COLO668 (cell line): ENCODE data around the gene HRG.

ENCODE experiments used
- DNase-seq: peaks from one replicate; lab custom pipeline; 2025; ENCODE audit not compliant: unreplicated experiment; lab: John Stamatoyannopoulos, UW

Gene HRG

DNA sequence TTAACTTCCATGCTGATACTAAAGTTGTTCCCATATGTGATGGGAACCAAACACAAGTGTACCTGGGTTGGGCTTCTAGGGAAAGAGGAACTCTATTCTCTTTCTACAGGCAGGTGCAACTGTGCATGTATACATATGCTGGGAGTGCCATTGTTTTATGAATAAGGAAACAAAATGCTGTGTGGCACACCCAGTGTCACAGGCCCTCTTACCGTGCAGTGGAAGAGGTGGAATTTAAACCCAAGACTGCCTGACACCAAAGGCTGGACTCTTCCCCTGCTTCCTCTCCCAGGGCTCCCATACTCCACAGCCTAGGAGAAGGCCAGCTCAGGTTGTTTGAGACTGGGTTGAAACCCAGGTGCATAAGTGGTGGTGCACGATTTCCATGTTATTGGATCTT, 27.6 kb upstream of the HRG start:
- peak; percentile 6 for DNase-seq

DNA sequence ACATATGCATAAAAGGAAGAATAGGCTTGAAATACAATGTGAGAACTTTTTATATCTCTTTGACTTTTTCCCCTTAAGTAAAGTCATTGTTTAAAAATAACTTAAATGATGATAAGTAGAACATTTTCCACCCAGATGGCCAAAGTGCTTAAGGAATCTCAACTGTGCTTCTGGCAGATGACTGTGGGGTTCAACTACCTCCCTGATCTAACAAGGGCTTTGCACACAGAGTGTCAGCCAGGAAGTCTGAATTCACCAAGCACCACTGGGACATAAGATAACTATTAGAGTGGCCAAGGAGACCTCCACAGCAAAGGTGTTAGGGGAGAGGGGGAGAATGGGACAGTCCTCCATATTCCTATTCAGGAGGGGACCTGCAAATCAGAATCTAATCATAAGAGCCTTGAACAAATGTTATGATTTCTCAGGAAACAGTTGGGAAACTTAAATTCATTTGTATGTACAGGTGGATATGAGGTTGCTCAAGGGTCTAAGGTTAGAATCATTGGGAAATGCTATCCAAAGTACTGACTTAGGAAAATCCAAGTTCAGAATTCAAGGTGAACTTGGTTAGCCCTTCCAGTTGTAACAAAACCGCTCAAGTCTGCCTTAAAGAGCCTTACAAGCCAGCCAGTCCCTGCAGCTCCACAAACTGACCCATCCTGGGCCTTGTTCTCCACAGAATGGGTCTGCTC, 25.9 kb upstream of the HRG start, which contains the start of gene FETUB:
TSS of gene FETUB (plus strand) at position 622 of the 695 bp plus-strand sequence. CDS start at position 684, 62 bp downstream.
- DNase-seq = no peak

DNA sequence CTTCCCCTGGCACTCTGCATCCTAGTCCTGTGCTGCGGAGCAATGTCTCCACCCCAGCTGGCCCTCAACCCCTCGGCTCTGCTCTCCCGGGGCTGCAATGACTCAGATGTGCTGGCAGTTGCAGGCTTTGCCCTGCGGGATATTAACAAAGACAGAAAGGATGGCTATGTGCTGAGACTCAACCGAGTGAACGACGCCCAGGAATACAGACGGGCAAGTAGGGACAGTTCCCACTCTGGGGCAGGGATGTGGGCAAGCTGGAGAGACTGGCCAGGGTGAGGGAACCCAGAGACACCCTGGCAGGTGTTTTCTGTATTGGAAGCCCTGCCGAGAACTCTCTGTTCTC, 25.4 kb upstream of the HRG start:
- no peak for DNase-seq

DNA sequence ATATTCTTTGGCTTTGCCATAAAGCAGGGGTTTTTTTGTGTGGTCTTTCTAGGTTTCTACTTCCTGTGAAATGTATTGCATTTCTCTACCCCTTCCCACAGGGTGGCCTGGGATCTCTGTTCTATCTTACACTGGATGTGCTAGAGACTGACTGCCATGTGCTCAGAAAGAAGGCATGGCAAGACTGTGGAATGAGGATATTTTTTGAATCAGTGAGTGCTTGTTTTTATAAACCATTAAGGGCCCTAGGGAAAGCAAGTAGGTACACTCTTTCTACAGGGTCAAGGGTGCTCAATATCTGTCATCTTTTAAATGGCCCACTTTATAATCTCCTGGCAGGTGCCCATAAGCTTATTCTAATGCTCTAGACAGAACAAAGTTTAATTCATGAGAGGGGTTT, 24.9 kb upstream of the HRG start:
- DNase-seq = no peak

DNA sequence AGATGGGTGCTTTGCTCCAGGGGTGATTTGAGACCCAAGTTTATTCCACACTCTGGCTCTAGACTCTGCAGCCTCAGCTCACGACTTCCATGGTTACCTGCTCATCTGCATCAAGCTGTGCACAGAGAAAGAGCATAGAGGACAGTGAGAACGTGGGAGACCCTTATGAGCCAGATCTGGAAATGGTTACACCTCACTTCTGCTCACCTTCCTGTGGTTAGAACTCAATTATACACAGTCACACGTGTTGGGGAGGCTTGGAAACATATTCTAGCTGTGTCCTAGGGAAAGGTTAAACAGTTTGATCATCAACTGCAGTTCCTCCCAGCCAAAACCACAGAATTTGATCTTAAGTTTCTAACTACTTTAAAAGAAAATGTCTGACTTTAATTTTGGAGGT, 23.8 kb upstream of the HRG start:
- DNase-seq = no peak

DNA sequence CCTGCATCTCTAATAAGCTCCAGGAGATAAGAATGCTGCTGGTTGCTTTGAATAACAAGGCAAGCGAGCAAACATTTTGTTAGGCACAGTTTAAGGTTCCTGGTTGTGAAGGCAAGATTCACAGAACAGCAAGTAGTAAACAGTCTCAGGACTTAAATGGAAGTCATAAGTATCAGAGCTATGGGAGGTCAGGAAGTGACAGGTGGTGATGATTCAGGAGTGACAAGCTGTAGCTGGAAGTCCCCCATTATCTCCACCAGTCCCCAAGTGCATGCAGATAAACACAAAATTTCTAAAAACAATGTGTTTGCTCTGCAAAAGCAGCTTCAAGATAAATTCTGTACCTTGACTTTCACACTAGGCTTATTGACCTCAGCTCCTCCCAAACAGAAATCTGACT, 22.3 kb upstream of the HRG start:
- no peak for DNase-seq

DNA sequence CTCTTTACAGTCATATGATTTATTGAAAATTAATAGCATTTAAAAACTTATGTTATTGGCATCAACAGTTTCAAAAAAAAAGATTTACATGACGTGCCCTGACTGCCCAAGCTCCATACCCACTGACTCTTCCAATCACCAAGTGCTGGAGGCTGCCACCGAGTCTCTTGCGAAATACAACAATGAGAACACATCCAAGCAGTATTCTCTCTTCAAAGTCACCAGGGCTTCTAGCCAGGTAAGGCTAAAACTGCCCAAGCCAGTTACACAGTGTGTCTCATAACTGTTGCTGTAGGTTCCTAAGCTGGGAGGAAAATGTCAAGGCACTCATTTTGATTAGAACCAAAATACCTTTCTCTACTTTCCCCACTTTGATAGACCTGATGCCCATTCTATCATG, 21.1 kb upstream of the HRG start:
- DNase-seq = no peak

DNA sequence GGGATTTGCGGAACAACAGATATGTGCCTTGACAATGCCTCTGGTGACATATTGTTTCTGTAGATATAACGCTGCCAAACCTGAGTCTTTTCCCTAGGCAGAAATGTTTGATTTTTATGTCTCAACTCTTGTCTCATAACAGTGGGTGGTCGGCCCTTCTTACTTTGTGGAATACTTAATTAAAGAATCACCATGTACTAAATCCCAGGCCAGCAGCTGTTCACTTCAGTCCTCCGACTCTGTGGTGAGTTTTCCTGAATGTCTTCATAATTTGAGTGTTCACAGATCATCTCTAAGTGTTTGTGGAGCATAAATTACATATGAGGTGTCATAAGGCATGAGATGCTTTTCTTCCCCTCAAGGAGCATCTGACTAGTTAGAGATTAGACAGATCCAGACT, 19.7 kb upstream of the HRG start:
- no peak for DNase-seq

DNA sequence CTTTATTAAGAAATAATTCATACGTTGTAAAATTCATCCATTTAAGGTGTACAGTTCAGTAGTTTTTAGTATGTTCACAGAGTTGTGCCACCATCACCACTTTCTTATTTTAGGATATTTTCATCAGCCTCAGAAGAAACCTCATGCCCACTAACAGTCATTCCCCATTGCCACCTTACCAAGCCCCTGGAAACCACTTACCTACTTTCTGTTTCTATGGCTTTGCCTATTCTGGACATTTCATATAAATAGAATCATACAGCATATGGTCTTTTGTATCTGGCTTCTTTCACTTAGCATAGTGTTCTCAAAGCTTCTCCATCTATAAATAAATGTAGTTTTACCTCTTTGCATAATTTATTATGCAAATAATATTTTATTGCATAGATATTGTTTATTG, 19.0 kb upstream of the HRG start:
- DNase-seq = no peak

DNA sequence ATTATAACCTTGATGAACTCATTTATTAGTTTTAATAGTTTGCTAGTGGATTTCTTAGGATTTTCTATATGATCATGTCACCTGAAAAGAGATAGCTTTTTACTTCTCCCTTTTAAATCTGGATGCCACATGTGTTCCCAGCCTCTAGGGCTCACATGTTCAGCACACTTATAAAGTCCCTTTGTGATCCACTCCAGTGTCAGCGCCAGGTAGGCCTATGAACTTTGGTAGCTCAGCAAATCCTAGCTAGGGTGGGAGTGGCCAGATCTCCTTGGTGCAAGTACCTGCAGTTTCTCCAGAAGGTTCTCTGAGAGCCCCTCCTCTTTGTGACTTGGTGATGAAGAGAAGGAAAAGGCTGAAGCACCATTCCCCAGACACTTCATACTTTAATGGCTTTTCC, 17.0 kb upstream of the HRG start:
- DNase-seq = no peak

DNA sequence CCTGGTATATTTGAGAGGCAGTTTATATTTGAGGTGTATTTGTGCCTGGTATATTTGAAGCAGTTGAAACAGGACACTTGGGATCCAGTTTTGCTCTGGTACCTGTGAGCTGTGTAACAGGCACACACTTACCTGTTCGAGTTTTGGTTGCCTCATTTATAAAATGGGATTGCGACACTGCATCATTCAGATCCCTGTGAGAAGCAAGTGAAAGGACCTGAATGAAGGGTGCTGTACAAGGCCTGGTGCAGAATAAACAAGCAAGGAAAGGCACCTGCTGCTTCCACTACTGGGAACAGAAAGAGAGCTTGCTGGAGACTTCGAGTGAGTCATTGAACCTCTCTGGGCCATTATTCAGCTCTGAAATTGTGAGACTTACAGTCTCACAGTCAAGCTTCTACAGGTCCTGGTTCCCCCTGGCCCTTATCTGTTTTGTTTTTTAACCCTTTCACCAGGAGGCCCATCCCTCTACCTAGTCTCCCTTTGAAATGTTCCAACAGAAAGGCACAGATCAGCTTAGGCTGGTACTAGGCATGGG, 14.1 kb upstream of the HRG start:
- no peak for DNase-seq

DNA sequence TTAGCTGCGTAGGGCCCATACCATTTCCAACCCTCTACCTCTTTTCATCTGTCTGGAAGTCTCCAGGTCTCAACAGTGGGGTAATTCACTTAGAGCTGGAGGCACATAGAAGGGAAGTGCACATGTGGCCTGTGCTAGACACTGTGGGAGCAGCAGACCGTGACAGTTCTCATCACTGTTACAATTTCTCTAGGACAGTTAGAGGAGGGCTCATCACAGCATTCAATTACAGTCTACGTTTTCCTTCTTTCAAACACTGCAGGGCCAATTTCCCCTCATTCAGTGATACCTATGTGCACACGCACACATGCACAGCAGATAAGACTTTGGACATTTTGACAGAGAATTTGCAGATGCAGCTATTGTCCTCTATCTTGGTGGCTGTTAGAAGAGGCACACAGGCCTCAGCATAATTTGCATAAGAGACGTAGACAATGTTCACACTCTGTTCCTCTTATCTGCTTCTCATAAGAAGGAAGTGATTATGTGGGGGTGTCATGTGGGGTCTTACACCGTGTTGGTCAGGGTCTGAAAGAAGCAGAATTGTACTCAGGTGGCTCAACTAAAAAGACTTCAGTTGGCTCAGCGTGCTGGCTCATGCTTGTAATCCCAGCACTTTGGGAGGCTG, 12.6 kb upstream of the HRG start:
- no peak for DNase-seq

DNA sequence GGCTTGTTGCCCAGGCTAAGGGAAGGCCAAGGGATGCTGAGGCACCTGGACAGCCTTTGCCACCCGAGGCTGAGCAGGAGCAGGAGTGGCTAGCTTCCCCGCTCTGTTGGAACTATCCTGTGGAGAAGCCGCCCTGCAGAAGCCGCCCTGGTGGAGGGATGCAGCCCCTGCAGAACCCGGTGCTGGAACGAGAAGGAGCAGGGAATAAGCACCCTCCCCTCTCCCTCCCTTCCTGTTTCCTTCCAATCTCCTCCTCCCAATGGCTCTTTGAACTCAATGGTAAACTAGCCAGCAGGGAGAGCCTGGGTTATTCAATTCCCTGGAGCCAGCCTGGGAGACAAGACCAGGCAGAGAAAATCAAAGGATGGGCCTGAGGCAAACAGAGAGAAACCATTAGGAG, 11.8 kb upstream of the HRG start:
- no peak for DNase-seq

DNA sequence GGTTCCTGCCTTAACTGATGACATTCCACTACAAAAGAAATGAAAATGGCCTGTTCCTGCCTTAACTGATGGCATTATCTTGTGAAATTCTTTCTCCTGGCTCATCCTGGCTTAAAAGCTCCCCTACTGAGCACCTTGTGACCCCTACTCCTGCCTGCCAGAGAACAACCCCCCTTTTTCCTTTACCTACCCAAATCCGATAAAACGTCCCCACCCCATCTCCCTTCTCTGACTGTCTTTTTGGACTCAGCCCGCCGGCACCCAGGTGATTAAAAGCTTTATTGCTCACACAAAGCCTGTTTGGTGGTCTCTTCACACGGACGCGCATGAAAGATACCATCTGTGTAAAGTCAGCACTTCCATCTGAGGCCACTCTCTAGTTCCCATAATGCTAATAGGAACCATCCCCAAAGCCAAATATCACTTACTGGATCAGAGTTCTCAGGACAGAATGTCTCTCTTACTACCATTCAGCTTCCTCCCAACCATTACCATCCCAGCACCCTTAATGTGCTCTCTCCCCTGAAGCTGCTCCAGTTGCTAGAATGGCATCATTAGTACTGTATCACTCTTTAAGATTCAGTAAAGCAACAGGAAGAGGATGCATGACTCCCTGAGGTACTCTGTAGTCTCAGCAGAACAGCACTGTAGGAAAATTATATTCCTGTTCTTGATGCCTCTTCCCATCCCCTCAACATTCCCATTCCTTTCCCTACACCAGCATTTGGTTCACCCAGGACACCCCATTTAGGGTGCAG, 2.3 kb upstream of the HRG start:
- DNase-seq = no peak

DNA sequence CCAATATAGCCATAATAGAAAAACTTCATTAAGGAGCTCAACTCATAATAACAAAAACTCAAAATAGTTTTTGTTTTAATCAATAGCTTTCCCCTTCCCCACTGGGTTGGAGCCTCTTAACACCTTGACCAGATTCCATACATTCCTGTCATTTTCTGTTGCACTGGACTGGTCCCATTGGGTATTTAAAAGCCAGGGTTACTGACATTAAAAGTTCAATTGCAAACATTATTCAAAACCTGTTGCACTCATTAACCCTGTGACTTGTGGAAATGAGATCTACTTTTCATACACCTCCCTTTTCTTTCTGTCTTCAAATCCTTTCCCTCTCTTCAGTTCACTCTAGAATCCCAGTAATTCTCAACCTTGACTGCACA, 1.7 kb upstream of the HRG start:
- no peak for DNase-seq

DNA sequence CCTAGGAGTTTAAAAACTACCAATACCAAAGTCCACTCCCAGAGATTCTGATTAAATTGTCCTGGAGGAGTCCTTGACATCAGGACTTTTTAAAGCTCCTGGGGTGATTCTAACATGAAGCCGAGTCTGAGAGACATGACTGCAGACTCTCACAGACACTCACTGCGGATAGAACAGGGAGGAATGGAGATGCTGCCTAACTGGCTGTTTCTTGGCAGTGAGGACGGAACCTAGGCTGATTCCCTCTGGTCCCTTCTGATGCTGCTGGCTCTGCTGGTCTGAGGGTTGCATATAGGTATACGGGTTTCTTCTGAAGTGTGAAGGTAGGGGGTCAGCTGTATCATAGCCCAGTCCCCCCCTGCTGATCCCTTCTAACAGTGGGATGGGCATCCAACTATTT, 1.3 kb upstream of the HRG start:
- DNase-seq = no peak

DNA sequence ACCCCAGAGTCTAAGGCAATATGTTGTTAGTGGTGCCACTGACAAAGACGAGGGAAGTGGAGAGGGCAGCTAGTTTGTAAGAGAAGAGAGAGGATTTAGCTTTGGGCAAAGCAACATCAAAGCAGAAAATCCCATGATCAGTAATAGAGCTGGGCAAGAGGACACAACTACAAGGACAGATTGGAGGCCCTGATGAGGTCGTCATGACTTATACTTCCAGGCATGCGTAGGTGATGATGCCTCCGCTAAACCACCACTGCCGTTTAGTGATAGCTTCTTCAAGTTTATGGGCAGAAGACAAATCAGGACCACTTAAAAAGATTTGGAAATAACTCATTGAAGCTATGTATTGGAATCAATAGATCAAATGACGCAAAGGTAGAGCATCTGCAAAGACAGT, 2.6 kb downstream of the HRG start:
- no peak for DNase-seq

DNA sequence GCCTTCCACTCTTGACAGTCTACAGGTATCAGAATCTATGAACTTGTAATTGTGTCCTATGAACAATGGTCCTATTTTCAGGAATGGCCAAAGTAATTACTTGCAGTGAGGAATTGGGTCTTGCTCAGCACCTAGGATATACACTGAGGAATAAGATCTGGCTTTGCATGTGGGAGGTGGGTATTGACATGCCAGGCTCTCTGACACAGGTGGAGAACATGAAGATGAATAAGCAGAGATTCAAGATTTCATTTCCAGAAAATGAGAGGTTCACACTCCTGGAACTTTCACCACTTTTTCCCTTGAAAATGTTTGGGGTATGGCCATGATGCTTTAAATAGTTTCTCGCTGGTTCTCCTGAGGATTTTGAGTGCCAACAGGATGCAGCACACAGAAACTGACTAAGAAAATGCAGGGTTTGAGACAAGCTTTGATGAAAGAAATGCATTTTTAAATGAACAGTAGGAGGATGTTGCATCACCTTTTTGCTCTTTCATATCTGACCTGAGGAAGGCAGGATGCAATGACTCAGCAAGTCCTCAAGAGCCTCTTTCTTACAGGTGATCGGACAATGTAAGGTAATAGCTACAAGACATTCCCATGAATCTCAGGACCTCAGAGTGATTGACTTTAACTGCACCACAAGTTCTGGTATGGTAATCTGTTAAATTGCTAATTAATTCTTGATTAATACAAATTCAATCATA, 3.7 kb downstream of the HRG start:
- DNase-seq = no peak

DNA sequence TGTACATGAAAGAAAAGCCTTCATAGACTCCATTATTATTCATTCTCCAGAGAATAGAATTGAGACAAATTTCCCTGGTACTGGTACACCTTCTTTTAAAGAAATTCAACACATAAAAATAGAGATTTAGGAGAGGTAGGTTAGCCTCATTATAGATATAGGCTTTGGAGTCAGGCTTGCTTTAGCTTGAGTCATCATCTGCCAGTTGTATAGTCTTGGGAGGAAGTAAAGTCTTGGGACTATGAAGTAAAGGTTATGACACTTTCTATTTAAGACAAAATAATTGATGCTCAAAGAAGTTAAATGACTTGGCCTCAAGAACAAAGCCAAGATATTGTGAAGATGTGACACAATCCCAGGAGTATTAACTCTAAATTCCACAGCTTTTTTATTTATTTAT, 4.3 kb downstream of the HRG start:
- DNase-seq = no peak

DNA sequence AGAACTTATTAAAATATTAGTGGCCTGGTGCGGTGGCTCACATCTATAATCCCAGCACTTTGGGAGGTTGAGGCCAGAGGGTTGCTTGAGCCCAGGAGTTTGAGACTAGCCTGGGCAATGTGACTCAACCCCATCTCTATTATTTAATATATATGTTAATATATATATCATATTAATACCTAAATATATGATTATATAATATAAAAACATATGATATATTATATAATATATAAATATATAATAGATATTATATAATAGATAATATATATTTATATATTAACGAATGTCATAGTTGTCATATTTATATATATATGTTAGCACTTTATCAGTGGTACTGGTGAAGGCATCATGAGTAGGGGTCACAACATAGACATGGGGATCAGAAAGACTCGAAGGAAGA, 5.2 kb downstream of the HRG start:
- DNase-seq = no peak

DNA sequence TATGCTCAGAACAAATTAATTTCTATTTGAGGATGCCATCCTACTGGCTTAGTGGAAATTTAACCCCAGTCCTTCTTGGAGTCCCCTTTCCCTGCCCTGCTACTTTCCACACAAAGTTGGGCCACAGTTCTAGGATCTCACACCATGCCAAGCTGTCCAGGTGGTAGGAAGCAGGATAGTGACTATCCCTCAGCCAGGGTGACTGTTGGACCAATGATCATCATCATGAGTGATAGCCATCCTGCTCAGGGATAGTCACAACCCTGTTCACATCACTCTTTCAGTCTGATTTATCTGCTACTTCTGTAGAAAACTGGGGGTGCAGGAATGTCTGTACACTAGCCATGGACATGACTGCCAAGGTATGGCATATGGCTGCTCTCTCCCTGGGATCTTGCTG, 12.8 kb downstream of the HRG start:
- no peak for DNase-seq

DNA sequence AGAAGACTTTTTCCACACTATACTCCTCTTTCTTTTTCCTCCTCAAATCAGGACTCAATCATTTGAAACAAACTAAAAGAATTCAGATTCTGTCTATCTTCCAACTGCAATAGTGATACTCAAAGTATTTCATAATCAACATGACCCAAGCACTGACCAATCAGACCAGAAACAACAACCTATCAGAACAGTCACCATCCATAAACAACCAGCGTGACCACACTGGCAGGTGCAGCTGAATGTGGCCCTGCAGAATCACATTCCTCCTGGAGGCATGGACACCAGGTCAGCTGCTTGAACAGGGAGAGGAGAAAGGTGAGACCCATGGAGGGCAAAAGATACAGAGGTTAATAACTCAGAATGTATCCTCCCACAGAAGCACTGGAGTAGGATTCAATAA, 13.3 kb downstream of the HRG start:
- no peak for DNase-seq
